Kidney (tissue), 14 donors: ENCODE data around the gene SNRNP35. TPM values are rescaled to one million over a fixed set of nuclear protein-coding genes. Genes with fewer than 3 reads are reported as not detected.

ENCODE experiments used
- DNase-seq, 5 donors: peaks; one replicate each; pipeline ENCODE4 v3.0.0-alpha.2; 2013 to 2020
- FAIRE-seq: peaks from 2 replicates; lab custom pipeline; 2012; peaks lifted over from hg19 to GRCh38; lab: Jason Lieb, UNC
- H3K27ac ChIP-seq, 2 donors: one replicate each; pipeline ENCODE4 v1.7.0; 2013; ENCODE audit warnings: low read depth in 2 of 2, low read length in 2 of 2, inconsistent platforms in 1 of 2
- H3K27me3 ChIP-seq: one replicate; pipeline ENCODE4 v1.7.1; 2013; ENCODE audit warnings: low read length, inconsistent platforms; ENCODE audit not compliant: control insufficient read depth, insufficient read depth
- H3K36me3 ChIP-seq, 3 donors: one replicate each; pipeline versions ENCODE4 v1.7.0 to v1.7.1; 2013; ENCODE audit warnings: low read length in 3 of 3, control low read depth in 1 of 3, inconsistent platforms in 1 of 3; ENCODE audit not compliant: insufficient read depth in 3 of 3, control insufficient read depth in 2 of 3
- H3K4me1 ChIP-seq, 3 donors: one replicate each; pipeline versions ENCODE4 v1.7.0 to v1.7.1; 2013; ENCODE audit warnings: low read length in 3 of 3, inconsistent platforms in 1 of 3, low read depth in 1 of 3; ENCODE audit not compliant: control insufficient read depth in 2 of 3, insufficient read depth in 2 of 3
- H3K4me3 ChIP-seq, 3 donors: one replicate each; pipeline versions ENCODE4 v1.7.0 to v1.8.1; 2013; ENCODE audit warnings: low read length in 3 of 3, control low read depth in 1 of 3, inconsistent platforms in 1 of 3
- H3K9ac ChIP-seq, 3 donors: one replicate each; pipeline versions ENCODE4 v1.7.0 to v1.7.1; 2013; ENCODE audit warnings: low read length in 3 of 3, control low read depth in 1 of 3, inconsistent platforms in 1 of 3
- H3K9me3 ChIP-seq, 3 donors: one replicate each; pipeline versions ENCODE4 v1.7.0 to v1.7.1; 2013; ENCODE audit warnings: low read length in 3 of 3, control low read depth in 1 of 3, inconsistent platforms in 1 of 3; ENCODE audit not compliant: control insufficient read depth in 2 of 3, insufficient read depth in 1 of 3
- CTCF ChIP-seq: IDR thresholded peaks from 3 replicates; pipeline ENCODE4 v1.5.1; 2012; ENCODE audit warnings: mild to moderate bottlenecking, moderate library complexity, borderline replicate concordance; ENCODE audit not compliant: insufficient read depth; ENCODE audit errors: extremely low read depth
- intact Hi-C: fragments of 100-400 bp; cut with DNase I; formaldehyde crosslinking; loops from one replicate; pipeline ENCODE4 v1.11.1; 2022
- polyA plus RNA-seq: library from polyadenylated mRNA; stranded (reverse); fragments of 350-450 nt; fragmentation: Illumina TruSeq; extraction: RNeasy Lipid Tissue Mini Kit (QIAGEN cat#74804); gene quantifications from one replicate; pipeline ENCODE4 v1.2.3, GENCODE V29; 2014; ENCODE audit warnings: low read depth, low replicate concordance; ENCODE audit not compliant: insufficient read depth
- total RNA-seq: library from RNA; stranded (reverse); fragmentation: NEBNext Ultra II Directional; extraction: Animal tissue kit (Norgen Biotek cat#: 25700); gene quantifications from one replicate; pipeline ENCODE4 v1.2.1, GENCODE V29; 2021
- donor health status: control.
- donor health status: control.
- donor health status: control.
- donor health status: control.
- donor health status: control.
- donor health status: DM: yes; HTN: yes; CAD: no.
- donor health status: Normal renal cell carcinoma (clear cell type).

SNRNP35 gene
- total and polyA plus RNA-seq, 2 donors from 2014 or later, result 23.6 to 51.2 TPM

DNA sequence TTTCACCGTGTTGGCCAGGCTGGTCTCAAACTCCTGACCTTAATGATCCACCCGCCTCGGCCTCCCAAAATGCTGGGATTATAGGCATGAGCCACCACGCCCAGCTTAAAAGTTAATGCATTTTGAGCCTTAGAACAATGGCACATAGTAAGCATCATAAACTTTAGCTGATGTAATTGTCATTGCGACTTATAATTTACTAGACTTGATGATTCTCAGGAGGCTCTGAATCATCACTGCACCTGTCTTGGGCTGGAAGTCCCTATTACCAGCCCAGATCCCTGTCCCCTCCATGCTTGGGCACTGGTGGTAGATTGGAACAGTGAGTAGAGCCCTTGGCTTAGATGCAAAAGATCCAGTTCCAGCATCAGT, 47.9 kb upstream of the SNRNP35 start:
- Histone ChIP-seq H3K36me3 (peaks cover 0 to 9% (median 2%) of the 10 kb centered on the region in 3 donors), H3K9me3 (no peaks in the 10 kb centered on the region), H3K4me3 (no peak overlapping the region), H3K9ac (no peak overlapping the region), H3K27ac (no peak overlapping the region), H3K4me1 (no peaks in the 10 kb centered on the region), H3K27me3 (no peaks in the 10 kb centered on the region)
- FAIRE-seq, result no peak
- DNase-seq, result no peak
- intact Hi-C loops, result no loop called here
- TF ChIP-seq CTCF, result no peak

GRCh38 chr12:123421314-123421713, 36.6 kb upstream of the SNRNP35 start:
- Histone ChIP-seq H3K27me3 (no peaks in the 10 kb centered on the region), H3K36me3 (peaks cover 0 to 7% (median 0%) of the 10 kb centered on the region in 3 donors), H3K27ac (no peak overlapping the region), H3K9me3 (no peaks in the 10 kb centered on the region), H3K4me1 (no peaks in the 10 kb centered on the region), H3K4me3 (no peak overlapping the region), H3K9ac (no peak overlapping the region)
- no peak for TF ChIP-seq CTCF
- DNase-seq (no peak), FAIRE-seq (no peak)
- intact Hi-C loops, result no loop called here

- H3K4me1 ChIP-seq, result no peaks in the 10 kb centered on the region
- H3K36me3 ChIP-seq, result peaks cover 0 to 12% (median 11%) of the 10 kb centered on the region in 3 donors
- intact Hi-C loops, result no loop called here
- no peak for TF ChIP-seq CTCF
- no peak overlapping the region for H3K9ac ChIP-seq
- H3K27ac ChIP-seq, result no peak overlapping the region
- H3K4me3 ChIP-seq, result no peak overlapping the region
- no peaks in the 10 kb centered on the region for H3K9me3 ChIP-seq
- no peaks in the 10 kb centered on the region for H3K27me3 ChIP-seq
- DNase-seq (no peak), FAIRE-seq (no peak)
Observed at GRCh38 chr12:123427036-123427769, 30.7 kb upstream of the SNRNP35 start.
